ENCODE data around the gene PAX2.
"Not testable (repeated sequence)": the region's sequence is repeated elsewhere in the genome, so short reads cannot be mapped to it uniquely, and the experiment has no call there.

The PAX2 gene

GRCh38 chr10:100744987-100745881 lies at the start of gene PAX2:
TSS of gene PAX2 (plus strand) at chr10:100745582. CDS start at chr10:100746261, 679 bp downstream.
- DNase-seq (ENCODE audit: low read depth) = no peak
- TF ChIP-seq, protein P1, sequence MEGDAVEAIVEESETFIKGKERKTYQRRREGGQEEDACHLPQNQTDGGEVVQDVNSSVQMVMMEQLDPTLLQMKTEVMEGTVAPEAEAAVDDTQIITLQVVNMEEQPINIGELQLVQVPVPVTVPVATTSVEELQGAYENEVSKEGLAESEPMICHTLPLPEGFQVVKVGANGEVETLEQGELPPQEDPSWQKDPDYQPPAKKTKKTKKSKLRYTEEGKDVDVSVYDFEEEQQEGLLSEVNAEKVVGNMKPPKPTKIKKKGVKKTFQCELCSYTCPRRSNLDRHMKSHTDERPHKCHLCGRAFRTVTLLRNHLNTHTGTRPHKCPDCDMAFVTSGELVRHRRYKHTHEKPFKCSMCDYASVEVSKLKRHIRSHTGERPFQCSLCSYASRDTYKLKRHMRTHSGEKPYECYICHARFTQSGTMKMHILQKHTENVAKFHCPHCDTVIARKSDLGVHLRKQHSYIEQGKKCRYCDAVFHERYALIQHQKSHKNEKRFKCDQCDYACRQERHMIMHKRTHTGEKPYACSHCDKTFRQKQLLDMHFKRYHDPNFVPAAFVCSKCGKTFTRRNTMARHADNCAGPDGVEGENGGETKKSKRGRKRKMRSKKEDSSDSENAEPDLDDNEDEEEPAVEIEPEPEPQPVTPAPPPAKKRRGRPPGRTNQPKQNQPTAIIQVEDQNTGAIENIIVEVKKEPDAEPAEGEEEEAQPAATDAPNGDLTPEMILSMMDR (conservative IDR thresholded peaks at IDR 0.05; ENCODE audit: low read depth, low read length) = no peak
- H3K4me3 ChIP-seq (ENCODE audit: low read length) = no peak within 1 kb of the TSS

GRCh38 chr10:100696477-100696901 lies 48.9 kb upstream of the PAX2 start:
- TF ChIP-seq, protein P1 (conservative IDR thresholded peaks at IDR 0.05; ENCODE audit: low read depth, low read length) = no peak
- no peak for DNase-seq (ENCODE audit: low read depth)
- no peak overlapping the region for H3K4me3 ChIP-seq (ENCODE audit: low read length)

DNA sequence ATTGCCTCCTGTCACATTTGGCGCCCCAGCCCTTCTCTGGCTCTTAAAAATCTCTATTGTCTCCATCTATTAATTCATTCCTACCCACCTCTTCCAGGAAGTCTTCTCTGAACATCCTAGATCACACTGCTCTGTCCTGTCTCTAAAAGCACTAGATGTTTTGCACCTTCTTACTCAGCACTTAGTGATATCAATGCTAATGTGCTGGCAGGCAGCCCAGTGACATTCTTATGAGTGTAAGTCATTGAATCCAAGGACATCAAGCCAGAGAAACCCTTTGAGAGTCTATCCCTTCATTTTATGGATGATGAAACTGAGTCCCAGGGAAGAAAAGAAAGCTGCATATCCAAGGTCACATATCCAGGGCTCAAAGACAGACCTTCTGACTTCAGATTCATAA lies 48.3 kb upstream of the PAX2 start:
- TF ChIP-seq, protein P1 (conservative IDR thresholded peaks at IDR 0.05; ENCODE audit: low read depth, low read length) = no peak
- H3K4me3 ChIP-seq (ENCODE audit: low read length) = no peak overlapping the region
- peak; percentile 3 for DNase-seq (ENCODE audit: low read depth)

DNA sequence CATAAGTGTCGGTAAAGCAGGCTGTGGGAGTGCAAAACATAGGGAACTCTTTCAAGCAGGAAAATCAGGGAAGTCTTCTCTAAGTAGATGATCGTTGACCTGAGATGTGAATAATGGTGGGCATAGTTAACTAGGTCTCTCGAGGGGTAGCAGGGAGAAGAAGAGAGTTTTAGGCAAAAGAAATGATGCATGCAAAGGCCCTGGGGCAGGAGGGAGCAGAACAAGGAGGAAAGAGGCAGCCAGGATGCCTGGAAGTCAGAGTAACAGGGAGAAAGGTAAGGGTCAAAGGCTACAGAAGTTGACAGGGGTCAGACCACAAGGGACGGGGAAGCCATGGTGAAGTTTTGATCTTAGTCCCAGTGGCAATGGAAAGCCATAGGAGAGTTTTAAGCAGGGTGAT lies 47.8 kb upstream of the PAX2 start:
- H3K4me3 ChIP-seq (ENCODE audit: low read length) = no peak overlapping the region
- TF ChIP-seq, protein P1 (conservative IDR thresholded peaks at IDR 0.05; ENCODE audit: low read depth, low read length) = no peak
- no peak for DNase-seq (ENCODE audit: low read depth)

- not testable (repeated sequence) for H3K4me3 ChIP-seq (ENCODE audit: low read length); DNase-seq (ENCODE audit: low read depth)
Observed at GRCh38 chr10:100701704-100702103, 43.7 kb upstream of the PAX2 start.

- no peak overlapping the region for H3K4me3 ChIP-seq (ENCODE audit: low read length)
- TF ChIP-seq, protein P1 (conservative IDR thresholded peaks at IDR 0.05; ENCODE audit: low read depth, low read length) = peak; percentile 12
- DNase-seq (ENCODE audit: low read depth) = no peak
Observed at GRCh38 chr10:100705139-100705538, 40.2 kb upstream of the PAX2 start.

DNA sequence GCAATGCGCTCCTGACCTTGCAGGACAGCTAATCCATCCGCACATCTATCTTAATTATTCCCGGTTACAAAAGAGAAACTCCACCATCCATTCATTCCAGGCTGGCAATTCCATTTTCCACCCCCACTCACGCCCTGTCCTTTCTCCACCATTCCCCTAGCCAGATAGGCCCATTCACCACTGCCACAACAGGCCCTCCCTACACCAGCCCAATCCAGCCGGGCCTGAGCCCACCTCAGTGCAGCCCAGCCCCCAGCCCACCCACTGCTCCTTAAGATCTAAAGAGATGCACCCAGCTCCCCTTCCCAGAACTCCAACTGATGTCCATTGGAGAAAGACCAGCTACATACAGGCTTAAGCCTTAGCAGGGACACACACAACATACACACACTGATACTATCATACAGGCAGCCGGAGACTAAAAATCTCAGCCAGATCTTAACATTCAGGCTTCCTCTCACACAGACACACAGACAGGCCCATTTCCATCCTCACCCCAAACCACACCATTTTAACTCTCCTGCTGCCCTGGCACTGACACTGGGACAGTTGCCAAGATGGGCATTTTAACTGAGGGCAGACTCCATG lies 38.0 kb upstream of the PAX2 start:
- no peak overlapping the region for H3K4me3 ChIP-seq (ENCODE audit: low read length)
- TF ChIP-seq, protein P1 (conservative IDR thresholded peaks at IDR 0.05; ENCODE audit: low read depth, low read length) = no peak
- no peak for DNase-seq (ENCODE audit: low read depth)

Measured in retinal pigment epithelial cell (primary cell).